Measurements from ENCODE around the gene FAM174B.
"Not testable (repeated sequence)": the region's sequence is repeated elsewhere in the genome, so short reads cannot be mapped to it uniquely, and the experiment has no call there.

FAM174B gene

DNA sequence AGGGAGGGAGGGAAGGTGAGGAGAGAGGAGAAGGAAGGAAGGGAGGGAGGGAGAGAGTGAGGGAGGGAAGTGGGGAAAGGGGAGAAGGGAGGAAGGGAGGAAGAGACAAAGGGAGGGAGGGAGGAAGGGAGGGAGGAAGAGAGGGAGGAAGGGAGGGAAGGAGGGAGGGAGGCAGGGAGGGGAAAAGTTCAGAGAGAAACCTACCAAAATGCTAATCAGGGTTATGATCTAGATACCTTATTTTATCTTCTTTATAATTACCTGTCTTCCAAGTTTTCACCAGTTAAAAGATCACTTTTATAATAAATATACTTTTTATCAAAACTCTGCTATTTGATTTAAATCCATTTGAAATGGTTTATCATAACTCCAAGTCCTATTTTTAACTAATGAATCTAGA lies 44.4 kb downstream of the FAM174B start:
- H3K4me3 ChIP-seq (ENCODE audit: low read length) = no peak overlapping the region
- H2AFZ ChIP-seq (ENCODE audit: low read length) = no peak overlapping the region
- TF ChIP-seq, protein P1, sequence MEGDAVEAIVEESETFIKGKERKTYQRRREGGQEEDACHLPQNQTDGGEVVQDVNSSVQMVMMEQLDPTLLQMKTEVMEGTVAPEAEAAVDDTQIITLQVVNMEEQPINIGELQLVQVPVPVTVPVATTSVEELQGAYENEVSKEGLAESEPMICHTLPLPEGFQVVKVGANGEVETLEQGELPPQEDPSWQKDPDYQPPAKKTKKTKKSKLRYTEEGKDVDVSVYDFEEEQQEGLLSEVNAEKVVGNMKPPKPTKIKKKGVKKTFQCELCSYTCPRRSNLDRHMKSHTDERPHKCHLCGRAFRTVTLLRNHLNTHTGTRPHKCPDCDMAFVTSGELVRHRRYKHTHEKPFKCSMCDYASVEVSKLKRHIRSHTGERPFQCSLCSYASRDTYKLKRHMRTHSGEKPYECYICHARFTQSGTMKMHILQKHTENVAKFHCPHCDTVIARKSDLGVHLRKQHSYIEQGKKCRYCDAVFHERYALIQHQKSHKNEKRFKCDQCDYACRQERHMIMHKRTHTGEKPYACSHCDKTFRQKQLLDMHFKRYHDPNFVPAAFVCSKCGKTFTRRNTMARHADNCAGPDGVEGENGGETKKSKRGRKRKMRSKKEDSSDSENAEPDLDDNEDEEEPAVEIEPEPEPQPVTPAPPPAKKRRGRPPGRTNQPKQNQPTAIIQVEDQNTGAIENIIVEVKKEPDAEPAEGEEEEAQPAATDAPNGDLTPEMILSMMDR (IDR thresholded peaks at IDR 0.05; ENCODE audit: low read length) = no peak
- TF ChIP-seq EZH2phosphoT487 (IDR thresholded peaks at IDR 0.05; ENCODE audit: low read length) (no peak), EZH2 (optimal IDR thresholded peaks at IDR 0.05; ENCODE audit: low read depth, low read length) (no peak)
- H3K4me1 ChIP-seq (ENCODE audit: low read length) = no peaks in the 10 kb centered on the region
- H3K36me3 ChIP-seq (replicated peaks; ENCODE audit: insufficient read depth, low read length) = no peaks in the 10 kb centered on the region
- no peaks in the 10 kb centered on the region for H3F3A ChIP-seq (ENCODE audit: insufficient read depth, low read length)
- no peak for DNase-seq
- no peaks in the 10 kb centered on the region for H3K27me3 ChIP-seq (replicated peaks; ENCODE audit: insufficient read depth, low read length)
- H3K79me2 ChIP-seq (ENCODE audit: low read length) = no peaks in the 10 kb centered on the region
- H4K20me1 ChIP-seq (ENCODE audit: insufficient read depth, low read length) = no peaks in the 10 kb centered on the region
- H3K9ac ChIP-seq (ENCODE audit: low read length) = no peak overlapping the region
- H3K27ac ChIP-seq (ENCODE audit: low read length) = no peak overlapping the region
- no peaks in the 10 kb centered on the region for H3K9me3 ChIP-seq (replicated peaks; ENCODE audit: insufficient read depth, low read length)
- H3K9me2 ChIP-seq (replicated peaks; ENCODE audit: insufficient read depth, low read length) = no peaks in the 10 kb centered on the region
- H3K4me2 ChIP-seq (ENCODE audit: low read depth, low read length) = no peak overlapping the region

GRCh38 chr15:92610101-92610520 lies 45.5 kb downstream of the FAM174B start:
- no peaks in the 10 kb centered on the region for H3K36me3 ChIP-seq (replicated peaks; ENCODE audit: insufficient read depth, low read length)
- H2AFZ ChIP-seq (ENCODE audit: low read length) = no peak overlapping the region
- DNase-seq = no peak
- H3K27me3 ChIP-seq (replicated peaks; ENCODE audit: insufficient read depth, low read length) = no peaks in the 10 kb centered on the region
- no peak overlapping the region for H3K4me2 ChIP-seq (ENCODE audit: low read depth, low read length)
- H3K4me1 ChIP-seq (ENCODE audit: low read length) = no peaks in the 10 kb centered on the region
- H4K20me1 ChIP-seq (ENCODE audit: insufficient read depth, low read length) = no peaks in the 10 kb centered on the region
- H3K9me3 ChIP-seq (replicated peaks; ENCODE audit: insufficient read depth, low read length) = no peaks in the 10 kb centered on the region
- no peaks in the 10 kb centered on the region for H3K9me2 ChIP-seq (replicated peaks; ENCODE audit: insufficient read depth, low read length)
- no peaks in the 10 kb centered on the region for H3K79me2 ChIP-seq (ENCODE audit: low read length)
- H3F3A ChIP-seq (ENCODE audit: insufficient read depth, low read length) = no peaks in the 10 kb centered on the region
- no peak overlapping the region for H3K9ac ChIP-seq (ENCODE audit: low read length)
- H3K27ac ChIP-seq (ENCODE audit: low read length) = no peak overlapping the region
- TF ChIP-seq EZH2 (optimal IDR thresholded peaks at IDR 0.05; ENCODE audit: low read depth, low read length) (no peak), EZH2phosphoT487 (IDR thresholded peaks at IDR 0.05; ENCODE audit: low read length) (no peak)
- TF ChIP-seq, protein P1 (IDR thresholded peaks at IDR 0.05; ENCODE audit: low read length) = no peak
- no peak overlapping the region for H3K4me3 ChIP-seq (ENCODE audit: low read length)

DNA sequence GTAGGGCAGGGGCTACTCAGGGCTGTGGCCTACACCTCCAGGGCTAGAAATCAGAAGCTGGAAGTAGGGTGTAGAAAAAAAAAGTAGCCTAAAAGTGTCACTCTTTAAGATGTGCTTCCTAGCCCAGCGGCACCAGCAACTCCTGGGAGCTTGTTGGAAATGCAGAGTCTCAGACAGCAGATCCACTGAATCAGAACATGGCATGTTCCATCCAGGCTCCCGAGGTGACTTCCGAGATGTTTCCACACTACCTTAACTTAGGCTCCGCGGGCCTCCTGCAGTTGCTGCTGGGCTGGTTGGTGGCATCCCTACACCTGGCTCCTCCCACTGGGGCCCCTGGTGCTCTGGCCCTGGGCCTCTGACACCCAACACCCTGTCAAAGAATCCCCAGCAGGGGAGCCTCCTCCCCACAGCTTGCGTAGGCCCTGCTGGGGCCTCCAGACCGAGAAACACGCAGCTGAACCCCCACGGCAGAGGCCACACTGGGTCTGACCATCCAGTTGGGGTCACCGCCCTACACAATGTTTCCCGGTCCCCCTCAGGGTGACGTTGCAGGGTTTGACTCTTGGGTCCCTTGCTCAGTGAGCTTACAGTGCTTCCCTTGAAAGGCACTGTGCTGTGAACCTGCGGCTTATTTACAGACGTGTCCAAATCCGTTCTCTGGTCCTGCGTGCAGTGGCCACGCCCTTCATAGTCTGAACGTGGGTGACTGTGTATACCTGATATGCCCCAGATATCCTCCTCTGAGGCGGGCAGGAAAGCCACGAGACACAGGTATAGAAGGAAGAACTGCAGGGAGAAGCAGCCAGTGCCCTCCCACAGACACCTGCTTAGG lies 46.5 kb downstream of the FAM174B start:
- H3K27ac ChIP-seq (ENCODE audit: low read length) = no peak overlapping the region
- H3F3A ChIP-seq (ENCODE audit: insufficient read depth, low read length) = no peaks in the 10 kb centered on the region
- no peaks in the 10 kb centered on the region for H3K36me3 ChIP-seq (replicated peaks; ENCODE audit: insufficient read depth, low read length)
- no peaks in the 10 kb centered on the region for H3K27me3 ChIP-seq (replicated peaks; ENCODE audit: insufficient read depth, low read length)
- no peak overlapping the region for H3K9ac ChIP-seq (ENCODE audit: low read length)
- no peaks in the 10 kb centered on the region for H3K4me1 ChIP-seq (ENCODE audit: low read length)
- no peak overlapping the region for H3K4me3 ChIP-seq (ENCODE audit: low read length)
- DNase-seq = no peak
- no peaks in the 10 kb centered on the region for H3K9me2 ChIP-seq (replicated peaks; ENCODE audit: insufficient read depth, low read length)
- H3K4me2 ChIP-seq (ENCODE audit: low read depth, low read length) = no peak overlapping the region
- H3K9me3 ChIP-seq (replicated peaks; ENCODE audit: insufficient read depth, low read length) = no peaks in the 10 kb centered on the region
- no peaks in the 10 kb centered on the region for H4K20me1 ChIP-seq (ENCODE audit: insufficient read depth, low read length)
- no peak overlapping the region for H2AFZ ChIP-seq (ENCODE audit: low read length)
- TF ChIP-seq, protein P1 (IDR thresholded peaks at IDR 0.05; ENCODE audit: low read length) = no peak
- no peak for TF ChIP-seq EZH2 (optimal IDR thresholded peaks at IDR 0.05; ENCODE audit: low read depth, low read length)
- no peak for TF ChIP-seq EZH2phosphoT487 (IDR thresholded peaks at IDR 0.05; ENCODE audit: low read length)
- no peaks in the 10 kb centered on the region for H3K79me2 ChIP-seq (ENCODE audit: low read length)

DNA sequence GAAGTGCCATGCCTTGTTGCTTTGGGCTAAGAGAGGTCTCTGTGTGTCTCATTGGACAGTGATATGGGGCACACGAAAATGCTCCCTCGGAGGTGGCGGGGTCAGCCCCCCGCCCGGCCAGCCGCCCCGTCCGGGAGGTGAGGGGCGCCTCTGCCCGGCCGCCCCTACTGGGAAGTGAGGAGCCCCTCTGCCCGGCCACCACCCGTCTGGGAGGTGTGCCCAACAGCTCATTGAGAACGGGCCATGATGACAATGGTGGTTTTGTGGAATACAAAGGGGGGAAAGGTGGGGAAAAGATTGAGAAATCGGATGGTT lies 48.8 kb downstream of the FAM174B start:
- not testable (repeated sequence) for DNase-seq; H3K9me2 ChIP-seq (replicated peaks; ENCODE audit: insufficient read depth, low read length)

More for the DNA sequence above, 48.8 kb downstream of the FAM174B start:
- not testable (repeated sequence) for H3K27me3 ChIP-seq (replicated peaks; ENCODE audit: insufficient read depth, low read length); H3K9me3 ChIP-seq (replicated peaks; ENCODE audit: insufficient read depth, low read length); H3K4me2 ChIP-seq (ENCODE audit: low read depth, low read length); H3K79me2 ChIP-seq (ENCODE audit: low read length); H3K9ac ChIP-seq (ENCODE audit: low read length); H3K36me3 ChIP-seq (replicated peaks; ENCODE audit: insufficient read depth, low read length); H3F3A ChIP-seq (ENCODE audit: insufficient read depth, low read length); H3K27ac ChIP-seq (ENCODE audit: low read length); H3K4me1 ChIP-seq (ENCODE audit: low read length); H3K4me3 ChIP-seq (ENCODE audit: low read length); H4K20me1 ChIP-seq (ENCODE audit: insufficient read depth, low read length); H2AFZ ChIP-seq (ENCODE audit: low read length)

Data from MM.1S (cell line).